ENCODE data around the gene SLC44A2. TPM values are rescaled to one million over a fixed set of nuclear protein-coding genes. Genes with fewer than 3 reads are reported as not detected.

The SLC44A2 gene
- total RNA-seq, 1 experiment from 2014 or later = 6.2 TPM

GRCh38 chr19:10601999-10602329, 23.4 kb upstream of the SLC44A2 start:
- Mint-ChIP-seq H3K27me3 (ENCODE audit: insufficient read depth, unreplicated experiment) (peaks cover 15% of the 10 kb centered on the region), H3K36me3 (ENCODE audit: insufficient read depth, unreplicated experiment) (no peaks in the 10 kb centered on the region), H3K9me3 (ENCODE audit: unreplicated experiment) (no peaks in the 10 kb centered on the region), H3K4me1 (ENCODE audit: insufficient read depth, unreplicated experiment) (no peaks in the 10 kb centered on the region), H3K4me3 (ENCODE audit: unreplicated experiment) (peak overlapping the region; percentile 60), H3K27ac (ENCODE audit: low read depth, unreplicated experiment) (no peak overlapping the region)
- POLR2A ChIA-PET = interaction anchor here (0.6 to 1.1 kb wide), 2 partner anchors 16 to 220 kb away, joined by 4 to 5 read pairs; no protein-coding TSS in a partner anchor
- DNase-seq (ENCODE audit: unreplicated experiment) = no peak
- intact Hi-C loops (cut with micrococcal nuclease) = loop anchor here (2.0 kb wide), 1 partner anchor 15 kb away; no protein-coding TSS in a partner anchor
- CTCF ChIA-PET = interaction anchor here (0.6 to 2.1 kb wide), 4 partner anchors 21 to 302 kb away, joined by 3 to 10 read pairs (median 4); no protein-coding TSS in a partner anchor
- no peak for TF ChIP-seq CTCF (IDR thresholded peaks at IDR 0.05; ENCODE audit: unreplicated experiment)
- no TSS peak for BruUV-seq (replicated peaks)

- H3K4me1 Mint-ChIP-seq (ENCODE audit: insufficient read depth, unreplicated experiment) = no peaks in the 10 kb centered on the region
- intact Hi-C loops (cut with micrococcal nuclease) = loop anchor here (2.0 kb wide), 1 partner anchor 14 kb away; no protein-coding TSS in a partner anchor
- H3K9me3 Mint-ChIP-seq (ENCODE audit: unreplicated experiment) = no peaks in the 10 kb centered on the region
- H3K36me3 Mint-ChIP-seq (ENCODE audit: insufficient read depth, unreplicated experiment) = no peaks in the 10 kb centered on the region
- H3K4me3 Mint-ChIP-seq (ENCODE audit: unreplicated experiment) = peak overlapping the region; percentile 60
- no peak for TF ChIP-seq CTCF (IDR thresholded peaks at IDR 0.05; ENCODE audit: unreplicated experiment)
- BruUV-seq (replicated peaks) = no TSS peak
- H3K27ac Mint-ChIP-seq (ENCODE audit: low read depth, unreplicated experiment) = no peak overlapping the region
- H3K27me3 Mint-ChIP-seq (ENCODE audit: insufficient read depth, unreplicated experiment) = peaks cover 15% of the 10 kb centered on the region
- POLR2A ChIA-PET = interaction anchor here (0.6 to 1.1 kb wide), 2 partner anchors 17 to 220 kb away, joined by 4 to 5 read pairs; no protein-coding TSS in a partner anchor
- peak; percentile 75 for DNase-seq (ENCODE audit: unreplicated experiment)
- CTCF ChIA-PET = interaction anchor here (0.6 to 2.1 kb wide), 2 partner anchors 22 to 301 kb away, joined by 3 to 10 read pairs; no protein-coding TSS in a partner anchor
Measured at GRCh38 chr19:10602330-10603083, 22.8 kb upstream of the SLC44A2 start.

- Mint-ChIP-seq H3K9me3 (ENCODE audit: unreplicated experiment) (no peaks in the 10 kb centered on the region), H3K27ac (ENCODE audit: low read depth, unreplicated experiment) (no peak overlapping the region), H3K4me1 (ENCODE audit: insufficient read depth, unreplicated experiment) (no peaks in the 10 kb centered on the region), H3K36me3 (ENCODE audit: insufficient read depth, unreplicated experiment) (no peaks in the 10 kb centered on the region), H3K4me3 (ENCODE audit: unreplicated experiment) (peak overlapping the region; percentile 60), H3K27me3 (ENCODE audit: insufficient read depth, unreplicated experiment) (peaks cover 15% of the 10 kb centered on the region)
- ChIA-PET CTCF (no interaction called here), POLR2A (interaction anchor here (1.1 kb wide), 2 partner anchors 17 to 22 kb away, joined by 5 read pairs; partner anchors contain the start of gene SLC44A2)
- no TSS peak for BruUV-seq (replicated peaks)
- no peak for TF ChIP-seq CTCF (IDR thresholded peaks at IDR 0.05; ENCODE audit: unreplicated experiment)
- DNase-seq (ENCODE audit: unreplicated experiment) = no peak
- intact Hi-C loops (cut with micrococcal nuclease) = loop anchor here (2.0 kb wide), 1 partner anchor 14 kb away; no protein-coding TSS in a partner anchor
Measured at GRCh38 chr19:10603084-10603872, 22.1 kb upstream of the SLC44A2 start.

Data from MCF 10A (cell line).